ENCODE measurements around the gene KRTAP10-6.
A peak's percentile ranks its signal among the peaks of the same experiment; 100 is the strongest.
"Not testable (repeated sequence)": the region's sequence is repeated elsewhere in the genome, so short reads cannot be mapped to it uniquely, and the experiment has no call there.

The KRTAP10-6 gene

GRCh38 chr21:44614161-44614631 lies 21.9 kb upstream of the KRTAP10-6 start:
- Mint-ChIP-seq H3K36me3 (ENCODE audit: insufficient read depth) (peaks cover 5% of the 10 kb centered on the region), H3K4me3 (no peak overlapping the region), H3K27ac (ENCODE audit: low read depth) (no peak overlapping the region), H3K9me3 (peaks cover 20% of the 10 kb centered on the region), H3K27me3 (no peaks in the 10 kb centered on the region), H3K4me1 (peaks cover 45% of the 10 kb centered on the region)
- DNase-seq (ENCODE audit: low spot score in 2 of 2) (no peak), ATAC-seq (replicated peaks; ENCODE audit: extremely low read depth, poor library complexity, severe bottlenecking) (no peak)

DNA sequence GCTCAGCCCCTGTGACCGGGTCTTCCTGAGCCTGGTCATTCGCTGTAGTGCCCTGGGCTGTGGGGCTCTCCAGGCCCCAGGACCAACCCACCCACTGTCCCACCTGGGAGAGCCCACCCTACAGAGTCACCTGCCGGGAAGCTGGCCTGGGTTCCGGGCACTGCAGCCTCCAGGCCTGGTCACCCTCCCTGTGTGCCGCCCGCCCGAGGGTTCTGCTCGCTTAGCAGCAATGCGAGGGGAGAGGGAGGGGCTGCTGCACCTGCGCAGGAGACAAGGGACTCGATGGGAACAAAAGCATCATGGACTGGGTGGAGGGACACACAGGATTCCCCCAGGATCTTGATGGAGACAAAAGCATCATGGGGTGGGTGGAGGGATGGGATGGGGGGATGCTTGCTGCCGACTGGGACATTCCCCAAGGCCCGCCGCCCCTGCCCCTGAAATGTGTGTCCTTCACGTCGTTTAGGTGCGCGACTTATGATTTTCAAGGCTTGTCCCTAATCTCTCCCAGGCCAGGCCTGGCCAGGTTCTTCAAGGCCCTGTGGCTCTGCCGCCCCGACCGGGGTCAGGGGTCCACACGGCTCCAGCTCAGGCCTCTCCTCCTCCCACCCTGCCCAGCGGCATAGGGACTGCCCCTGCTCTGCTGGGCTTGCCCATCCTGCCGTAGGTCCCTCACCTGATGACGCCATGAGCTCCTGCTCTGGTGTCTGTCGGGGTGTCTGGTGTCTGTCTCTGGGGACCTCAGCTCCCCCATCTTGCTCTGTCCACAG lies 21.3 kb upstream of the KRTAP10-6 start:
- peaks cover 39% of the 10 kb centered on the region for H3K4me1 Mint-ChIP-seq
- H3K27ac Mint-ChIP-seq (ENCODE audit: low read depth) = no peak overlapping the region
- H3K36me3 Mint-ChIP-seq (ENCODE audit: insufficient read depth) = peaks cover under 1% of the 10 kb centered on the region
- no peak for ATAC-seq (replicated peaks; ENCODE audit: extremely low read depth, poor library complexity, severe bottlenecking)
- no peaks in the 10 kb centered on the region for H3K27me3 Mint-ChIP-seq
- peaks cover 22% of the 10 kb centered on the region for H3K9me3 Mint-ChIP-seq
- H3K4me3 Mint-ChIP-seq = no peak overlapping the region
- no peak for DNase-seq (ENCODE audit: low spot score in 2 of 2)

DNA sequence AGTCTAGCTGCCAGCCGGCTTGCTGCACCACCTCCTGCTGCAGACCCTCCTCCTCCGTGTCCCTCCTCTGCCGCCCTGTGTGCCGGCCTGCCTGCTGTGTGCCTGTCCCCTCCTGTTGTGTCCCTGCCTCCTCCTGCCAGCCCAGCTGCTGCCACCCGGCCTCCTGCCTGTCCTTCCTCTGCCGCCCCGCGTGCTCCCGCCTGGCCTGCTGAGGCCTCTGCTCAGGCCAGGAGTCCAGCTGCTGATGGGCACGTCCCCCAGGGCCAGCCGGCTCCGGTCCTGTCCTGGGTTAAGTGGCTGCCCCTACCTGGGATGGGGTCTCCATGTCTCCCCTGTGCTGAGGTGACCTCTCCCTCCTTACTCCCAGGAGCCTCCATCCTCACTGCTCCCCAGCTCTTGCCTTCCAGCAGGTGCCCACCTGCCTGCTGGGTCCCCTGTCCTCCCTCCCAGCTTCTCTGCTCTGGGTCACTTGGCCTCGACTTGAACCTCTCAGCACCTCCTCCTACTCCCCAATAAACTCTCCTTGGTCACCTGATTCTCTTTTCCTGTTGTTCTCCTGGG lies 20.4 kb upstream of the KRTAP10-6 start:
- no peak overlapping the region for H3K27ac Mint-ChIP-seq (ENCODE audit: low read depth)
- H3K4me3 Mint-ChIP-seq = no peak overlapping the region
- no peaks in the 10 kb centered on the region for H3K36me3 Mint-ChIP-seq (ENCODE audit: insufficient read depth)
- H3K9me3 Mint-ChIP-seq = peaks cover 22% of the 10 kb centered on the region
- ATAC-seq (replicated peaks; ENCODE audit: extremely low read depth, poor library complexity, severe bottlenecking) (no peak), DNase-seq (ENCODE audit: low spot score in 2 of 2) (no peak)
- peaks cover 31% of the 10 kb centered on the region for H3K4me1 Mint-ChIP-seq
- no peaks in the 10 kb centered on the region for H3K27me3 Mint-ChIP-seq

DNA sequence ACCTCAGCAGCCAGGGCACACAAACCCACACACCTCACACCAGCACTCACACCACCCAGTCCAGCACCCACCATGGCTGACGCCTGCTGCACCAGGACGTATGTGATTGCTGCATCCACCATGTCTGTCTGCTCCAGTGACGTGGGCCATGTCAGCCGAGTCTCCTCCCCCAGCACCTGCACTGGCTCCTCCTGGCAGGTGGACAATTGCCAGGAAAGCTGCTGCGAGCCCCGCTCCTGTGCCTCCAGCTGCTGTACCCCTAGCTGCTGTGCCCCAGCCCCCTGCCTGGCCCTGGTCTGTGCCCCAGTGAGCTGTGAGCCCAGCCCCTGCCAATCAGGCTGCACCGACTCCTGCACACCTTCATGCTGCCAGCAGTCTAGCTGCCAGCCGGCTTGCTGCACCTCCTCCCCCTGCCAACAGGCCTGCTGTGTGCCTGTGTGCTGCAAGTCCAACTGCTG lies 19.8 kb upstream of the KRTAP10-6 start, which contains the start of gene KRTAP10-8:
Gene KRTAP10-8 (plus strand): TSS at position 51 of the 458 bp plus-strand sequence. CDS start 22 bp downstream, at position 73.
- Mint-ChIP-seq H3K36me3 (ENCODE audit: insufficient read depth) (no peaks in the 10 kb centered on the region), H3K4me1 (peaks cover 27% of the 10 kb centered on the region), H3K4me3 (no peak within 1 kb of the TSS), H3K27ac (ENCODE audit: low read depth) (no peak within 1 kb of the TSS), H3K9me3 (peaks cover 22% of the 10 kb centered on the region), H3K27me3 (no peaks in the 10 kb centered on the region)
- DNase-seq (ENCODE audit: low spot score in 2 of 2) (no peak), ATAC-seq (replicated peaks; ENCODE audit: extremely low read depth, poor library complexity, severe bottlenecking) (no peak)

DNA sequence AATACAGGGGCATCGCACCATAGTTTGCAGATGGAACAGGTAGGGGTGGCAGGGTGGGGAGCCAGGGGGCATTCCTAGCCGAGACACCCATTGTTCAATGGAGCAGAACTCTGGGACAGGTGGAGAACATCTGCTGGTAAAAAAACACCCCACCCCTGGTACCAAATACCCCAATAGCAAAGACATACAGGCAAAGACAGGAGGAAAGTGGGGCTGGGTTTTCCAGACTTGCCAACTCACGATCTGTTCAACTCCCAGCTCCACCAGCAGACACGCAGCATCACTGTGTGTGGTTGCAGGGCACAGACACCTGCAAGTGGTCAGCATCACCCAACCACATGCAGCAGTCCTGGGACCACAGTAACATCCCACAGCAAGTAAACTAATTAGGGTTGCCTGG lies 19.2 kb upstream of the KRTAP10-6 start:
- H3K9me3 Mint-ChIP-seq = peaks cover 22% of the 10 kb centered on the region
- H3K27ac Mint-ChIP-seq (ENCODE audit: low read depth) = no peak overlapping the region
- peaks cover 4% of the 10 kb centered on the region for H3K27me3 Mint-ChIP-seq
- H3K36me3 Mint-ChIP-seq (ENCODE audit: insufficient read depth) = peaks cover 1% of the 10 kb centered on the region
- no peak for ATAC-seq (replicated peaks; ENCODE audit: extremely low read depth, poor library complexity, severe bottlenecking)
- no peak overlapping the region for H3K4me3 Mint-ChIP-seq
- DNase-seq (ENCODE audit: low spot score in 2 of 2) = no peak
- peaks cover 22% of the 10 kb centered on the region for H3K4me1 Mint-ChIP-seq

- peaks cover 17% of the 10 kb centered on the region for H3K27me3 Mint-ChIP-seq
- H3K4me1 Mint-ChIP-seq = peaks cover 11% of the 10 kb centered on the region
- H3K4me3 Mint-ChIP-seq; H3K27ac Mint-ChIP-seq (ENCODE audit: low read depth); H3K36me3 Mint-ChIP-seq (ENCODE audit: insufficient read depth); ATAC-seq (replicated peaks; ENCODE audit: extremely low read depth, poor library complexity, severe bottlenecking); DNase-seq (ENCODE audit: low spot score in 2 of 2): not testable (repeated sequence)
- H3K9me3 Mint-ChIP-seq = peaks cover 22% of the 10 kb centered on the region
Measured at GRCh38 chr21:44610157-44610843, 18.0 kb upstream of the KRTAP10-6 start.

GRCh38 chr21:44609193-44609592 lies 16.9 kb upstream of the KRTAP10-6 start:
- no peak for DNase-seq (ENCODE audit: low spot score in 2 of 2)
- H3K9me3 Mint-ChIP-seq = peaks cover 22% of the 10 kb centered on the region
- peaks cover 17% of the 10 kb centered on the region for H3K27me3 Mint-ChIP-seq
- no peak overlapping the region for H3K4me3 Mint-ChIP-seq
- peaks cover 6% of the 10 kb centered on the region for H3K4me1 Mint-ChIP-seq
- peaks cover 2% of the 10 kb centered on the region for H3K36me3 Mint-ChIP-seq (ENCODE audit: insufficient read depth)
- no peak overlapping the region for H3K27ac Mint-ChIP-seq (ENCODE audit: low read depth)
- no peak for ATAC-seq (replicated peaks; ENCODE audit: extremely low read depth, poor library complexity, severe bottlenecking)

DNA sequence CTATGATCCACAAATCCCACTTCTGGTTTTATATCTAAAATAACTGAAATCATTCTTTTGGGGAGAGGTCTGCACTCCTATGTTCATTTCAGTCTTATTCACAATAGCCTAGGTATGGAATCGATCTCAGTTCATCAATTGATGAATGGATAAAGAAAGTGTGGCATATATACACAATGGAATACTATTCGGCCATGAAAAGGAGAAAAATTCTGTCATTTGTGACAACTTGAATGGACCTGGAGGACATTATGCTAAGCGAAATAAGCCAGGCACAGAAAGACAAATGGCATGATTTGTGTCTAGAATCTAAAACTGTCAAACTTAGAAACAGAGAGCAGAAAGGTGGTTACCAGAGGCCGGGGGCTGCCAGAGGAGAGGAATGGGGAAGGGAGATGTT lies 14.2 kb upstream of the KRTAP10-6 start:
- H3K27ac Mint-ChIP-seq (ENCODE audit: low read depth) = no peak overlapping the region
- DNase-seq (ENCODE audit: low spot score in 2 of 2) = no peak
- no peak overlapping the region for H3K4me3 Mint-ChIP-seq
- peaks cover 23% of the 10 kb centered on the region for H3K27me3 Mint-ChIP-seq
- peaks cover 2% of the 10 kb centered on the region for H3K36me3 Mint-ChIP-seq (ENCODE audit: insufficient read depth)
- peaks cover 22% of the 10 kb centered on the region for H3K9me3 Mint-ChIP-seq
- H3K4me1 Mint-ChIP-seq = no peaks in the 10 kb centered on the region
- no peak for ATAC-seq (replicated peaks; ENCODE audit: extremely low read depth, poor library complexity, severe bottlenecking)

DNA sequence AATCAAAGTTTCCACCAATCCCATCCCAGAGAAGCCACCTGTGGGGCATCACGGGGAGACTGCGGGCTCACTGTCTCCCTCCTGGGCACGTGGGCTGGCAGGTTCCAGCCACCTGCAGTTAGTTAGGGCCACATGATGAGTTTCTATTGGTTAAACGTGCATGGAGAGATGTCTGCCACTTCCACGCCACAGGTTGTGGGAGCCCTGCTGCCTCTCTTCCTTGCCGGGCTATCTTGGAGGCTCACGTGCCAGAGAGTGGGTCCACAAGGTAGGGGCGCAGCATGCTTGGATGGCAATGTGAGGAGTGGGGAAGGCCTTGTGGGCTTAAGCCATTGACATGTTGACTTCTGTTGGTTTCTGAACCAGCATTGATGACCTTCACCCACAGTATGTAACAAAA lies 11.6 kb upstream of the KRTAP10-6 start:
- no peak for ATAC-seq (replicated peaks; ENCODE audit: extremely low read depth, poor library complexity, severe bottlenecking)
- peaks cover 3% of the 10 kb centered on the region for H3K9me3 Mint-ChIP-seq
- no peak overlapping the region for H3K27ac Mint-ChIP-seq (ENCODE audit: low read depth)
- no peak overlapping the region for H3K4me3 Mint-ChIP-seq
- H3K36me3 Mint-ChIP-seq (ENCODE audit: insufficient read depth) = peaks cover 2% of the 10 kb centered on the region
- no peak for DNase-seq (ENCODE audit: low spot score in 2 of 2)
- peaks cover 27% of the 10 kb centered on the region for H3K27me3 Mint-ChIP-seq
- no peaks in the 10 kb centered on the region for H3K4me1 Mint-ChIP-seq

- no peak for ATAC-seq (replicated peaks; ENCODE audit: extremely low read depth, poor library complexity, severe bottlenecking)
Measured at GRCh38 chr21:44603109-44603875, 11.0 kb upstream of the KRTAP10-6 start.

DNA sequence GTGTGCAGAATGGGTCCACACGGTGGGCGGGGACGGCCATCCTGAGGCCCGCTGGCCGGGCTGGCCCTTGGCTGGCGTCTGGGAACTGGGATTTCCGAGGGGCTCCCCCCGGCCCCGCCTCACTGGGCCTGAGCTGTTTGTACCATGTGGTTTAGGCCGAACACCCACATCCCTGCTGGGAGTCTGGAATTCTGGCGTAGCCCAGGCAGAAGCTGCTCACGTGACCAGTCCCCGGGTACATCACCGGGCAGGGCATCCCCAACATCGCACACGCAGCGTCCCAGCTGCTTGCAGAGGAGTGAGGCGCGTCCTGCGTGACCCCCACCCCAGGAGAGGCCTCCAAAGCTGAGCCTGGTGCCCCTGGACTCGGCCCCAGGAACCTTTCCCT lies 10.2 kb upstream of the KRTAP10-6 start:
- H3K9me3 Mint-ChIP-seq = no peaks in the 10 kb centered on the region
- H3K4me1 Mint-ChIP-seq = no peaks in the 10 kb centered on the region
- no peak overlapping the region for H3K27ac Mint-ChIP-seq (ENCODE audit: low read depth)
- DNase-seq (ENCODE audit: low spot score in 2 of 2) = no peak
- H3K27me3 Mint-ChIP-seq = peaks cover 35% of the 10 kb centered on the region
- H3K4me3 Mint-ChIP-seq = no peak overlapping the region
- peaks cover 2% of the 10 kb centered on the region for H3K36me3 Mint-ChIP-seq (ENCODE audit: insufficient read depth)
- no peak for ATAC-seq (replicated peaks; ENCODE audit: extremely low read depth, poor library complexity, severe bottlenecking)

More at GRCh38 chr21:44603109-44603875, 11.0 kb upstream of the KRTAP10-6 start:
- peaks cover 2% of the 10 kb centered on the region for H3K36me3 Mint-ChIP-seq (ENCODE audit: insufficient read depth)
- no peaks in the 10 kb centered on the region for H3K9me3 Mint-ChIP-seq
- peaks cover 29% of the 10 kb centered on the region for H3K27me3 Mint-ChIP-seq
- no peaks in the 10 kb centered on the region for H3K4me1 Mint-ChIP-seq
- no peak overlapping the region for H3K4me3 Mint-ChIP-seq
- peak overlapping the region; percentile 49 for H3K27ac Mint-ChIP-seq (ENCODE audit: low read depth)
- DNase-seq (ENCODE audit: low spot score in 2 of 2) = no peak

All from central memory CD8-positive, alpha-beta T cell (primary cell).